Omental fat pad (tissue), 4 donors: ENCODE data around the gene RASL10A. TPM values are rescaled to one million over a fixed set of nuclear protein-coding genes. Genes with fewer than 3 reads are reported as not detected.

ENCODE experiments used
- ATAC-seq: fragments of 150-250 bp; one replicate; pipeline ENCODE4 v1.9.1; 2016; ENCODE audit warnings: mild to moderate bottlenecking, moderate library complexity; ENCODE audit not compliant: low FRiP score
- DNase-seq: peaks from one replicate; pipeline ENCODE4 v3.0.0-alpha.2; 2019; ENCODE audit warnings: low spot score
- CTCF ChIP-seq, 3 donors: fragments of 450-650 bp; IDR thresholded peaks; one replicate each; pipeline ENCODE4 v1.5.1; 2016 to 2017; ENCODE audit warnings: antibody characterized with exemption in 3 of 3, mild to moderate bottlenecking in 3 of 3, moderate library complexity in 2 of 3
- total RNA-seq, 4 donors: library from RNA; depleted of rRNA; stranded (reverse); fragments of >200 nt; gene quantifications; one replicate each; pipeline ENCODE4 v1.1.0, GENCODE V29; 2016

RASL10A gene
- total RNA-seq, 4 donors from 2014 or later: 0.56 to 2.6 (median 1.5) TPM; not detected in 1

DNA sequence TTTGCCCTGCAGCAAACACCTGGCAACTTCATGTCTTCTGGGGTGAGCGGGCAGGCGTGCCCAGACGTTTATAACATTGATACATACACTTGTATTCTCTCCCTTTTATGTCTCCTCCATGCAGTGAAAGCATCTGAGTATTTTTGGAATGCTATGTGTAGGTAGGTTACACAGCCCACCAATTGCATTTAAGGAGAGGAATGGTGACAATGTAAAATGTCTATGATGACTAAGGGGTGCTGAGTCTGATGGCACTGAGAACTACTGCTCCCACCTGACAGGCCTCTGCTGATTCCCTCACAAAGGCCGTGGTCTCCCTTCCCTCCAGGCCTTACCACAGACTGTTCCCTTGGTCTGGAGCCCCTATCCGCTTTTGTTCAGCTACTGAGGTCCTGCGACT is 22.9 kb upstream of the RASL10A start:
- TF ChIP-seq CTCF (IDR thresholded peaks at IDR 0.05): no peak
- ATAC-seq (no peak), DNase-seq (no peak)

- no peak for ATAC-seq
- no peak for DNase-seq
- TF ChIP-seq CTCF (IDR thresholded peaks at IDR 0.05): no peak
Measured at GRCh38 chr22:29337631-29338284, 22.3 kb upstream of the RASL10A start.

DNA sequence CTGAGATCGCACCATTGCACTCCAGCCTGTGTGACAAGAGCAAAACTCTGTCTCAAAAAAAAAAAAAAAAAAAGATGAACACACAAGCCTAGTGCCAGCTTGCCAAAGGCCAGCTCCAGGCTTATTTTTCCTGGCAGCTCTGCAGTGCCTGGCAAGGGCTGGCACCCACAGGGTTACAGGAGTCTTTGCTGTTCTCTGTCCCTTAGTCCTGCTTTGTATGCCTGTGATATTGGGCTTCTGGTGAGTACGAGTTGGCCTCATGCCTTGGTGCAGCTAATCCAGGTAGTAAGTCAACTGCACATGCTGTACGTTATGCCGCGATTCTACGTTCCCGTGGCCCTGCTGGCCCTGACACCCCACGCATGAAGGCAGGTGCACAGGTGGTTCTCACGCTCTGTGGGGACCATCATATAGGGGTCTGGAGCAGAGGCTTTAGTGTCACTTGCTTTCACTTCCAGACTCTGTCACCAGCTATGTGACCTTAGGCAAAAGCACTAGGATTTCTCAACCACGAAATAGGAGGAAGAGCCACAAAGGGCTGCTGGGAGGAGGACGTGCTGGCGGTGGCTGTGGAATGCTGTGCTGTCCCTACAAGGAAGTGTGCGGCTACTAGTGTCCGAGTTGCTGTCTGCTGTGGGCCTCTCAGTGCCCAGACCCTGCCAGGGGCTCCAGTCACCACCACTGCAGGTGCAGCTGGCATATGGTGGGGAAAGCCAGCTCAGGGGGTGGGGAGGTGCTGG is 21.4 kb upstream of the RASL10A start:
- DNase-seq: no peak
- no peak for TF ChIP-seq CTCF (IDR thresholded peaks at IDR 0.05)
- no peak for ATAC-seq

DNA sequence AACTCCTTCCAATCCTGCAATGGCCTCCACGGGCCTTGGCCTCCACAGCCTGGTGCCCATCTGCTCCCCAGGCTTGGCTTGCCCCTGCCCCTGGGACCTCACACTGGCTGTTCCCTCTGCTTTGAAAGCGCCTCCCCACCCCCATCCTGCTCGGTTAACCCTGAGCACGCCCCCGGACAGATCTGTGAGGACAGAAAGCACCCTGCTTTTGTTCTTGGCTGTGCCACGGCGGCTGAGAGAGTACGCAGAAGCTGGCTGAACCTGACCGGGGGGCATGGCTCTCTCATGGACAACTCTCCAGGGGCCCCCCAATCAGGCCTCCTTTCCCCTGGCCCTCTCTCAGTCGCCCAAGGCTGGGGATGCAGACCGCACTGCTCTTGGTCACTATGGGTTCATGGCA is 20.2 kb upstream of the RASL10A start:
- no peak for ATAC-seq
- no peak for DNase-seq
- no peak for TF ChIP-seq CTCF (IDR thresholded peaks at IDR 0.05)

DNA sequence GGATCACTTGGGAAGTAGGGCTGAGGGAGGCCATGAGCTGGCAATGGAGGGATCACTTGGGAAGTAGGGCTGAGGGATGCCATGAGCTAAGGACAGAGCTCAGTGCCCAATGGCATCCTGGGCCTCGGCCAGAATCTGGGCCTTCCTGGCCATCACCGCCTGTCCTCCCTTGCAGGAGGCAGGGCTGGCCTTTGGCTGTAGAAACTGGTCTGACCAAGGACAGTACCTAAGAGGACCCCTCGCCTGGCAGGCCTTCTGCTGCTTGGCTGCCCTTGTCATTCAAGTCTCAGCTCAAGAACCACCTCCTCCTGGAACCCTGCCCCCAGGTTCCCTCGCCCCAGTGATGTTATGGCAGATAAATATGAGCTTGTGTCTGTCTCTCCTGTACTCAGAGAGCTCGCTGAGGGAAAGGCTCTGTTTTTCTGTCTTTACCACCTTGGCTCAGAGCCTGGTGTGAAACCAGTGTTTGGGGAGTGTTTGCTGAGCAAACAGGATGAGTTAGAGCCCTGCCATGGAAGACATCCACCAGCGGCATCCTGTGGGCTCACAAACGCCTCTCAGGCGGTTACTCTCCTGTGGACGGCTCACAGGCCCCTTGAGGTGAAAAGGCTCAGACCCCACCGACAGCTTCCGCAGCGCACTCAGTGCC is 19.3 kb upstream of the RASL10A start:
- no peak for TF ChIP-seq CTCF (IDR thresholded peaks at IDR 0.05)
- ATAC-seq (no peak), DNase-seq (no peak)

GRCh38 chr22:29334148-29334547 is 18.7 kb upstream of the RASL10A start:
- no peak for TF ChIP-seq CTCF (IDR thresholded peaks at IDR 0.05)
- ATAC-seq: no peak

More at GRCh38 chr22:29334148-29334547, 18.7 kb upstream of the RASL10A start:
- no peak for DNase-seq
